Right lobe of liver (tissue), 4 donors: ENCODE data around the gene TNS3.

Source experiments
- POLR2A ChIP-seq: fragments of 450-650 bp; IDR thresholded peaks from one replicate; pipeline ENCODE4 v1.6.1; 2017; ENCODE audit warnings: antibody characterized with exemption, mild to moderate bottlenecking
- TF ChIP-seq, protein P1 (sequence below), 4 donors: fragments of 200-600 bp in 3 of 4; fragments of 450-650 bp in 1 of 4; IDR thresholded peaks; one replicate each; pipeline versions ENCODE4 v1.5.1 to v1.8.0; 2016 to 2022; ENCODE audit warnings: antibody characterized with exemption in 4 of 4, mild to moderate bottlenecking in 2 of 4
- donor health status: DM: no; HTN: no; CAD: no.
- donor health status: DM: no; HTN: no; CAD: no.
- donor health status: DM: no; HTN: yes; CAD: no.

GRCh38 chr7:47401611-47402570, 180.0 kb downstream of the TNS3 start:
- TF ChIP-seq, protein P1, sequence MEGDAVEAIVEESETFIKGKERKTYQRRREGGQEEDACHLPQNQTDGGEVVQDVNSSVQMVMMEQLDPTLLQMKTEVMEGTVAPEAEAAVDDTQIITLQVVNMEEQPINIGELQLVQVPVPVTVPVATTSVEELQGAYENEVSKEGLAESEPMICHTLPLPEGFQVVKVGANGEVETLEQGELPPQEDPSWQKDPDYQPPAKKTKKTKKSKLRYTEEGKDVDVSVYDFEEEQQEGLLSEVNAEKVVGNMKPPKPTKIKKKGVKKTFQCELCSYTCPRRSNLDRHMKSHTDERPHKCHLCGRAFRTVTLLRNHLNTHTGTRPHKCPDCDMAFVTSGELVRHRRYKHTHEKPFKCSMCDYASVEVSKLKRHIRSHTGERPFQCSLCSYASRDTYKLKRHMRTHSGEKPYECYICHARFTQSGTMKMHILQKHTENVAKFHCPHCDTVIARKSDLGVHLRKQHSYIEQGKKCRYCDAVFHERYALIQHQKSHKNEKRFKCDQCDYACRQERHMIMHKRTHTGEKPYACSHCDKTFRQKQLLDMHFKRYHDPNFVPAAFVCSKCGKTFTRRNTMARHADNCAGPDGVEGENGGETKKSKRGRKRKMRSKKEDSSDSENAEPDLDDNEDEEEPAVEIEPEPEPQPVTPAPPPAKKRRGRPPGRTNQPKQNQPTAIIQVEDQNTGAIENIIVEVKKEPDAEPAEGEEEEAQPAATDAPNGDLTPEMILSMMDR (IDR thresholded peaks at IDR 0.05) = no peak
- TF ChIP-seq POLR2A = no peak
